ENCODE results near the gene BAIAP2. TPM values are rescaled to one million over a fixed set of nuclear protein-coding genes. Genes with fewer than 3 reads are reported as not detected.

BAIAP2 gene
- total and polyA plus RNA-seq, 2 of the 13 experiments (the other 11 are each of a cell fraction or from before 2014, with no cell fraction given), result 22.5 to 24.0 TPM

DNA sequence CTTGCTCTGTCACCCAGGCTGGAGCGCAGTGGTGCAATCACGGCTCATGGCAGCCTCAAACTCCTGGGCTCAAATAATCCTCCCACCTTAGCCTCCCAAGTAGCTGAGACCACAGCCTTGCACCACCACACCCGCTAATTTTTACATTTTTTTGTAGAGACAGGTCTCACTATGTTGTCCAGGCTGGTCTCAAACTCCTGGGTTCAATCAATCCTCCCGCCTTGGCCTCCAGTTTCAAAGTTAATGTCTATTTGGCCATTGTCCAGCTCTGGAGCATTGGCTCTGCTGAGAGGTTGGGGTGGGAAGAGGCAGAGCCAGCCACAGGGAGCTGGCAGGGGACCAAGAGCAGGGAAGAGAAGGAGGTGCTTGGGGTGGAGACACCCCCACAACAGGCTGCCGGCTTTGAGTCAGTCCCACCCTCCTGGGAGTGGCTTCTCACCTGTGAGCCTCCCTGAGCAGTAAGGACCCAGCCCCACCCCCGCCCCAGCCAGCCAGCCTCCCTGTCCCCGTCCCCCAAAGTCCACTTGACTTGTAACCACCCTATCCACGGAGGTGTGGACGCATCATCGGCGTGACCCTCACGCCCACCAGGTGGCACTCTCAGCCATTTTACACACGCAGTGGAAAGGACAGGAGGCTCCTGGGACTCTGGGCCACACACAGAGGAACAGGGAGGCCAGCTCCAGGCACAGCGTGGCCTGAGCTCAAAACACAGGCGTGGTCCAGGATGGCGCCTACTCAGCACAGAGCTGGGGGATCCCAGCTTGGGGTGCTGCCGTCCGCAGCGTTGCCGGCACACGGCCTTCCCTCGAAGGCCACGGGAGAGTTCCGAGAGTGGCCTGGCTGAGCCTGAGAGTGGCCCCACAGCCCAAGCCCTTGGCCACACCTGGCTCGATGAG, 107.6 kb downstream of the BAIAP2 start (continued):
- peak; percentile 66; the same call in 1 of the 2 replicates for TF ChIP-seq ZNF572 (CRISPR knock-in tag; IDR thresholded peaks at IDR 0.05)
- no peak for TF ChIP-seq ZNF775 (CRISPR knock-in tag; IDR thresholded peaks at IDR 0.05; ENCODE audit: borderline replicate concordance)
- TF ChIP-seq, protein P1, sequence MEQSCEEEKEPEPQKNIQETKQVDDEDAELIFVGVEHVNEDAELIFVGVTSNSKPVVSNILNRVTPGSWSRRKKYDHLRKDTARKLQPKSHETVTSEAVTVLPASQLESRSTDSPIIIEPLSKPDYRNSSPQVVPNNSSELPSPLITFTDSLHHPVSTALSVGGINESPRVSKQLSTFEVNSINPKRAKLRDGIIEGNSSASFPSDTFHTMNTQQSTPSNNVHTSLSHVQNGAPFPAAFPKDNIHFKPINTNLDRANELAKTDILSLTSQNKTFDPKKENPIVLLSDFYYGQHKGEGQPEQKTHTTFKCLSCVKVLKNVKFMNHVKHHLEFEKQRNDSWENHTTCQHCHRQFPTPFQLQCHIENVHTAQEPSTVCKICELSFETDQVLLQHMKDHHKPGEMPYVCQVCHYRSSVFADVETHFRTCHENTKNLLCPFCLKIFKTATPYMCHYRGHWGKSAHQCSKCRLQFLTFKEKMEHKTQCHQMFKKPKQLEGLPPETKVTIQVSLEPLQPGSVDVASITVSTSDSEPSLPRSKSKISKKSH (CRISPR knock-in tag; IDR thresholded peaks at IDR 0.05; ENCODE audit: borderline replicate concordance), result peak; percentile 61; the same call in 1 of the 2 replicates
- no peak for TF ChIP-seq GTF3A (CRISPR knock-in tag; conservative IDR thresholded peaks at IDR 0.05)
- TF ChIP-seq, protein P2, sequence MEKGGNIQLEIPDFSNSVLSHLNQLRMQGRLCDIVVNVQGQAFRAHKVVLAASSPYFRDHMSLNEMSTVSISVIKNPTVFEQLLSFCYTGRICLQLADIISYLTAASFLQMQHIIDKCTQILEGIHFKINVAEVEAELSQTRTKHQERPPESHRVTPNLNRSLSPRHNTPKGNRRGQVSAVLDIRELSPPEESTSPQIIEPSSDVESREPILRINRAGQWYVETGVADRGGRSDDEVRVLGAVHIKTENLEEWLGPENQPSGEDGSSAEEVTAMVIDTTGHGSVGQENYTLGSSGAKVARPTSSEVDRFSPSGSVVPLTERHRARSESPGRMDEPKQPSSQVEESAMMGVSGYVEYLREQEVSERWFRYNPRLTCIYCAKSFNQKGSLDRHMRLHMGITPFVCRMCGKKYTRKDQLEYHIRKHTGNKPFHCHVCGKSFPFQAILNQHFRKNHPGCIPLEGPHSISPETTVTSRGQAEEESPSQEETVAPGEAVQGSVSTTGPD (CRISPR knock-in tag; IDR thresholded peaks at IDR 0.05), result no peak
- no peak for TF ChIP-seq ZSCAN21 (CRISPR knock-in tag; IDR thresholded peaks at IDR 0.05; ENCODE audit: borderline replicate concordance)
- TF ChIP-seq, protein P3, sequence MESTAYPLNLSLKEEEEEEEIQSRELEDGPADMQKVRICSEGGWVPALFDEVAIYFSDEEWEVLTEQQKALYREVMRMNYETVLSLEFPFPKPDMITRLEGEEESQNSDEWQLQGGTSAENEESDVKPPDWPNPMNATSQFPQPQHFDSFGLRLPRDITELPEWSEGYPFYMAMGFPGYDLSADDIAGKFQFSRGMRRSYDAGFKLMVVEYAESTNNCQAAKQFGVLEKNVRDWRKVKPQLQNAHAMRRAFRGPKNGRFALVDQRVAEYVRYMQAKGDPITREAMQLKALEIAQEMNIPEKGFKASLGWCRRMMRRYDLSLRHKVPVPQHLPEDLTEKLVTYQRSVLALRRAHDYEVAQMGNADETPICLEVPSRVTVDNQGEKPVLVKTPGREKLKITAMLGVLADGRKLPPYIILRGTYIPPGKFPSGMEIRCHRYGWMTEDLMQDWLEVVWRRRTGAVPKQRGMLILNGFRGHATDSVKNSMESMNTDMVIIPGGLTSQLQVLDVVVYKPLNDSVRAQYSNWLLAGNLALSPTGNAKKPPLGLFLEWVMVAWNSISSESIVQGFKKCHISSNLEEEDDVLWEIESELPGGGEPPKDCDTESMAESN (CRISPR knock-in tag; conservative IDR thresholded peaks at IDR 0.05), result peak; percentile 86
- TF ChIP-seq, protein P4, sequence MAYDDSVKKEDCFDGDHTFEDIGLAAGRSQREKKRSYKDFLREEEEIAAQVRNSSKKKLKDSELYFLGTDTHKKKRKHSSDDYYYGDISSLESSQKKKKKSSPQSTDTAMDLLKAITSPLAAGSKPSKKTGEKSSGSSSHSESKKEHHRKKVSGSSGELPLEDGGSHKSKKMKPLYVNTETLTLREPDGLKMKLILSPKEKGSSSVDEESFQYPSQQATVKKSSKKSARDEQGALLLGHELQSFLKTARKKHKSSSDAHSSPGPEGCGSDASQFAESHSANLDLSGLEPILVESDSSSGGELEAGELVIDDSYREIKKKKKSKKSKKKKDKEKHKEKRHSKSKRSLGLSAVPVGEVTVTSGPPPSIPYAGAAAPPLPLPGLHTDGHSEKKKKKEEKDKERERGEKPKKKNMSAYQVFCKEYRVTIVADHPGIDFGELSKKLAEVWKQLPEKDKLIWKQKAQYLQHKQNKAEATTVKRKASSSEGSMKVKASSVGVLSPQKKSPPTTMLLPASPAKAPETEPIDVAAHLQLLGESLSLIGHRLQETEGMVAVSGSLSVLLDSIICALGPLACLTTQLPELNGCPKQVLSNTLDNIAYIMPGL (CRISPR knock-in tag; IDR thresholded peaks at IDR 0.05; ENCODE audit: borderline replicate concordance in 1 of 2, low read depth in 1 of 2), result peak; percentile 72 to 77
- TF ChIP-seq RNF2 (conservative IDR thresholded peaks at IDR 0.05; ENCODE audit: low read depth), result 0 out of 2 replicates have a peak, but pooled peaks have one; percentile 28
- no peak for TF ChIP-seq NR1H2 (CRISPR knock-in tag; IDR thresholded peaks at IDR 0.05; ENCODE audit: borderline replicate concordance, low read depth)
- TF ChIP-seq ZFP1 (CRISPR knock-in tag; IDR thresholded peaks at IDR 0.05), result no peak
- TF ChIP-seq, protein P5, sequence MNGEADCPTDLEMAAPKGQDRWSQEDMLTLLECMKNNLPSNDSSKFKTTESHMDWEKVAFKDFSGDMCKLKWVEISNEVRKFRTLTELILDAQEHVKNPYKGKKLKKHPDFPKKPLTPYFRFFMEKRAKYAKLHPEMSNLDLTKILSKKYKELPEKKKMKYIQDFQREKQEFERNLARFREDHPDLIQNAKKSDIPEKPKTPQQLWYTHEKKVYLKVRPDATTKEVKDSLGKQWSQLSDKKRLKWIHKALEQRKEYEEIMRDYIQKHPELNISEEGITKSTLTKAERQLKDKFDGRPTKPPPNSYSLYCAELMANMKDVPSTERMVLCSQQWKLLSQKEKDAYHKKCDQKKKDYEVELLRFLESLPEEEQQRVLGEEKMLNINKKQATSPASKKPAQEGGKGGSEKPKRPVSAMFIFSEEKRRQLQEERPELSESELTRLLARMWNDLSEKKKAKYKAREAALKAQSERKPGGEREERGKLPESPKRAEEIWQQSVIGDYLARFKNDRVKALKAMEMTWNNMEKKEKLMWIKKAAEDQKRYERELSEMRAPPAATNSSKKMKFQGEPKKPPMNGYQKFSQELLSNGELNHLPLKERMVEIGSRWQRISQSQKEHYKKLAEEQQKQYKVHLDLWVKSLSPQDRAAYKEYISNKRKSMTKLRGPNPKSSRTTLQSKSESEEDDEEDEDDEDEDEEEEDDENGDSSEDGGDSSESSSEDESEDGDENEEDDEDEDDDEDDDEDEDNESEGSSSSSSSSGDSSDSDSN (CRISPR knock-in tag; IDR thresholded peaks at IDR 0.05), result peak; percentile 52
- TF ChIP-seq, protein P6, sequence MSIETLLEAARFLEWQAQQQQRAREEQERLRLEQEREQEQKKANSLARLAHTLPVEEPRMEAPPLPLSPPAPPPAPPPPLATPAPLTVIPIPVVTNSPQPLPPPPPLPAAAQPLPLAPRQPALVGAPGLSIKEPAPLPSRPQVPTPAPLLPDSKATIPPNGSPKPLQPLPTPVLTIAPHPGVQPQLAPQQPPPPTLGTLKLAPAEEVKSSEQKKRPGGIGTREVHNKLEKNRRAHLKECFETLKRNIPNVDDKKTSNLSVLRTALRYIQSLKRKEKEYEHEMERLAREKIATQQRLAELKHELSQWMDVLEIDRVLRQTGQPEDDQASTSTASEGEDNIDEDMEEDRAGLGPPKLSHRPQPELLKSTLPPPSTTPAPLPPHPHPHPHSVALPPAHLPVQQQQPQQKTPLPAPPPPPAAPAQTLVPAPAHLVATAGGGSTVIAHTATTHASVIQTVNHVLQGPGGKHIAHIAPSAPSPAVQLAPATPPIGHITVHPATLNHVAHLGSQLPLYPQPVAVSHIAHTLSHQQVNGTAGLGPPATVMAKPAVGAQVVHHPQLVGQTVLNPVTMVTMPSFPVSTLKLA (IDR thresholded peaks at IDR 0.05), result no peak
